ENCODE measurements around the gene RPH3AL. TPM values are rescaled to one million over a fixed set of nuclear protein-coding genes. Genes with fewer than 3 reads are reported as not detected.

RPH3AL gene
- total RNA-seq, 6 donors from 2014 or later = 33.6 to 93.2 (median 54.3) TPM

DNA sequence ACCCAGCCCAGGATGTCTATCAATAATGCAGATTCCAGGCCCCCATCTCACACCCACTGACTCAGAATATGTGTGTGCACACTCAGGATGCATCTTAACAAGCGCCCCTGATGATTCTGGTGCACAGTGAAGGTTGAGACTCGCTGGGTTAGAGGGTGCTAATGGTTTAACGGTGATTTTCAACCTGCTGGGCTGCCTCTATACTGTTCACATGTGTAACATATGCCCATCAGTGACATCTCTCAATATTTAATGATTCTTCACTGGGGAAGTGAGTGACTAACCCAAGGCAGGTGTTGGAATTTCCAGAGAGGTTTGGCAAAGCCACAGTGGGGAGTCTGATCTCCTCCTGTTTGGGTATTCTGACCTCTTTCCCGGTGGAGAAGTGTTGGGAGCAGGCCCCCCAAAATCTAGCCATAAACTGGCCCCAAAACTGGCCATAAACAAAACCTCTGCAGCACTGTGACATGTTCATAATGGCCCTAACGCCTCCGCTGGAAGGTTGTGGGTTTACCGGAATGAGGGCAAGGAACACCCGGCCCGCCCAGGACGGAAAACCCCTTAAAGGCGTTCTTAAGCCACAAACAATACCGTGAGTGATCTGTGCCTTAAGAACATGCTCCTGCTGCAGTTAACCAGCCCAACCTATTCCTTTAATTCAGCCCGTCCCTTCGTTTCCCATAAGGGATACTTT, 167.0 kb downstream of the RPH3AL start:
- Histone ChIP-seq H3K27ac (no peak overlapping the region), H3K9me3 (no peaks in the 10 kb centered on the region), H3K4me3 (no peak overlapping the region), H3K36me3 (no peaks in the 10 kb centered on the region), H3K4me1 (peaks cover 9 to 29% (median 15%) of the 10 kb centered on the region in 4 donors), H3K27me3 (peaks cover 0 to 12% (median 5%) of the 10 kb centered on the region in 4 donors)
- DNase-seq = no peak
- 68 to 71% methylated on average over 14 of the region's 14 CpGs for WGBS, 2 donors
- TF ChIP-seq POLR2AphosphoS5 (IDR thresholded peaks at IDR 0.05) = no peak
- TF ChIP-seq EP300 (IDR thresholded peaks at IDR 0.05) = no peak
- TF ChIP-seq, protein P1, sequence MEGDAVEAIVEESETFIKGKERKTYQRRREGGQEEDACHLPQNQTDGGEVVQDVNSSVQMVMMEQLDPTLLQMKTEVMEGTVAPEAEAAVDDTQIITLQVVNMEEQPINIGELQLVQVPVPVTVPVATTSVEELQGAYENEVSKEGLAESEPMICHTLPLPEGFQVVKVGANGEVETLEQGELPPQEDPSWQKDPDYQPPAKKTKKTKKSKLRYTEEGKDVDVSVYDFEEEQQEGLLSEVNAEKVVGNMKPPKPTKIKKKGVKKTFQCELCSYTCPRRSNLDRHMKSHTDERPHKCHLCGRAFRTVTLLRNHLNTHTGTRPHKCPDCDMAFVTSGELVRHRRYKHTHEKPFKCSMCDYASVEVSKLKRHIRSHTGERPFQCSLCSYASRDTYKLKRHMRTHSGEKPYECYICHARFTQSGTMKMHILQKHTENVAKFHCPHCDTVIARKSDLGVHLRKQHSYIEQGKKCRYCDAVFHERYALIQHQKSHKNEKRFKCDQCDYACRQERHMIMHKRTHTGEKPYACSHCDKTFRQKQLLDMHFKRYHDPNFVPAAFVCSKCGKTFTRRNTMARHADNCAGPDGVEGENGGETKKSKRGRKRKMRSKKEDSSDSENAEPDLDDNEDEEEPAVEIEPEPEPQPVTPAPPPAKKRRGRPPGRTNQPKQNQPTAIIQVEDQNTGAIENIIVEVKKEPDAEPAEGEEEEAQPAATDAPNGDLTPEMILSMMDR (IDR thresholded peaks at IDR 0.05) = no peak
- no peak for TF ChIP-seq POLR2A (IDR thresholded peaks at IDR 0.05)
- ATAC-seq (ENCODE audit: low FRiP score in 2 of 2) = no peak

DNA sequence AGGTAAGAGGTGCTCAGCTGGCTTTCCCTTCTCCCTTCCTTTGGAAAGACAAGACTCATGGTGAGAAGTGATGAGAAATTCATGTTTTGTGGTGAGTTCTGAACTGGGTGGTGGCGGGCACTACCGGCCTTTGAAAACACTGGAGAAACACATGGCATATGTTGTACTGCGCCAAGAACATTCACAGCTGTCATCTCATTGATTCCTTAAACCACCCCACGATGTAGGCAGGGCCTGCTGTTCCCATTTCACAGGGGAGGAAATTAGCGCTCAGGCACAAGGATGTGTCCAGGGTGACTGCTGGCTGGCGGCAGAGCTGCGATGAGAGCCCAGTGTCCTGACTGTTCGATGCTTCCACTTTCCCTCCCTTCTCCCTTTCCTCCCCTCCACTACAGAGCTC, 169.6 kb downstream of the RPH3AL start:
- no peak for ATAC-seq (ENCODE audit: low FRiP score in 2 of 2)

DNA sequence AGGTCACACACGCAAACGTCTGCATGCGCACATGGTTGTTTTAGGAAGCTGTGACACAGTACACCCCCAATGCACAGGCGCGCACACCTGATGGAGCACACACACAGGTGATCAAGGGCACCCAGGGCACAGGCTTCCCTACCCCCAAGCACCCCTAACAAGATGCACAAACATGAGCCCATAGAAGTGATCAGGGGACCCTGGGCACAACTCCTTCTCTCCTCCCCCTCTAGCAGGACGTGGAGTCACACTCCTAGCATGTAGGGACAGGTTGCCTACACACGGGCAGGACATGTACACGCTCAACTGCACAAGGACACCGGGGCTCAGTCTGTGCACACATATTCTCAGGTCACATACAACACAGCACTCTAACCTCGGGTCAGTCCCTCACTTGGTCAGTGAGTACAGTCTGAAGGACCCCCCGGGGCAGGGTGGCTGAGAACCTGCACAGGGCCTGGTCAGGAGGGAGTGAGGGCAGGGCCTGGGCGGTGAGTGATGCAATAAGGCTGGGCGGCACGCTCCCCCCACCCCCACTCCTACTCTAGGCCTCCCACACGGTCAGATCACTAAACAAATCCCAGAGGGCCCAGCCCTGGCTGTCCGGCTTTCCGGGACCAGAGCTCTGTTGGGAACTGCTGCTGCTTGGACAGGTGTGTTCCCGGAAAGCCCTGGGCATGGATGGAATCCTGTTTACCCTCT, 170.4 kb downstream of the RPH3AL start:
- Histone ChIP-seq H3K4me1 (peaks cover 20 to 42% (median 23%) of the 10 kb centered on the region in 4 donors), H3K9me3 (no peaks in the 10 kb centered on the region), H3K27ac (peak overlapping the region in 1 of 4 donors; percentile 44), H3K27me3 (peaks cover 2 to 20% (median 12%) of the 10 kb centered on the region in 4 donors), H3K4me3 (peak overlapping the region in 3 of 4 donors; percentile 42 to 50 (median 47)), H3K36me3 (no peaks in the 10 kb centered on the region)
- 66 to 72% methylated on average over 11 to 18 of the region's 18 CpGs for WGBS, 2 donors
- TF ChIP-seq, protein P1 (IDR thresholded peaks at IDR 0.05) = no peak
- peak in 1 of 4 donors; percentile 13 for TF ChIP-seq POLR2A (IDR thresholded peaks at IDR 0.05)
- DNase-seq (peak in 1 of 2 donors; percentile 76), ATAC-seq (ENCODE audit: low FRiP score in 2 of 2) (peak; percentile 23 to 69)

More for the DNA sequence above, 169.6 kb downstream of the RPH3AL start:
- Histone ChIP-seq H3K27me3 (peaks cover 2 to 20% (median 12%) of the 10 kb centered on the region in 4 donors), H3K4me3 (no peak overlapping the region), H3K4me1 (peaks cover 20 to 42% (median 23%) of the 10 kb centered on the region in 4 donors), H3K27ac (no peak overlapping the region), H3K36me3 (no peaks in the 10 kb centered on the region), H3K9me3 (no peaks in the 10 kb centered on the region)
- TF ChIP-seq EP300 (IDR thresholded peaks at IDR 0.05) (no peak), POLR2AphosphoS5 (IDR thresholded peaks at IDR 0.05) (no peak)
- WGBS, 2 donors = 79 to 82% methylated on average over 8 of the region's 8 CpGs
- no peak for DNase-seq

DNA sequence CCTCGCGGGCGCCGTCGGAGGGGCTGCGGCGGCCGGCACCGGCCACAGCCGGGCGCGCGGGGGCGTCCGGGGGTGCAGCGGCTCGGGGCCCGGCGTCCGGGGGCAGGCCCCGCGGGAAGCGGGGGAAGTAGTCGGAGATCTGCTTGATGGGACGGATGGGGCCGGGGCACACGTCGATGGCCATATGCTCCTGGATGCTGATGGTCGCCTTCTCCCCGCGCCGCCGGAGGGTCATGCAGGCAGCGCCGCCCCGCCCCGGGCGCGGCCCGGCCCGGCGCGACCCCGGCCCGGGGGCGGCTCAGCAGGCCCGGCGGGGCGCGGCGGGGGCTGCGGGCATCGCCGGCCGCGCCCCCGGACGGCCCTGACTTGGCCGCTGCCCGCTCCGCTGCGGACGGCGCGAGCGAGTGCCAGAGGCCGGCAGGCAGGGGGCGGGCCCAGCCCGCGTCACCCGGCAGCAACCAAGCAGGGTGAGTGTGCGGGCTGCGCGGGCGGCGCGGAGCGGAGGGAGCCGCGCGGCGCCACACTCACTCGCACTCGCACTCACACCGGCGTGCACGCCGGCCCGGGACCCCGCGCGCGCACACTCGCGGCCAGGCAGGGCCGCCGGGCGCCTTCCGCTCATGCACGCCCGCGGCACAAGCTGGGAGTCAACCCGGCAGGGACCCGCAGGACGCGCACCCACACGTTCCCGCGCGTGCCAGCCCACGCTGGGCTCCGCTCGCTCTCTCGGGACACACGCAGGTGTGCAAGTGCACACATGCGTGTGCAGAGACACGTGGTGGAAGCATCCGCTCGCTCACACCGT, 171.2 kb downstream of the RPH3AL start, which contains the start of gene DOC2B:
Gene DOC2B (minus strand): TSS at position 406 of the 805 bp plus-strand sequence. CDS start 171 bp downstream, at position 235.
- H3K27me3 ChIP-seq = peaks cover 2 to 20% (median 12%) of the 10 kb centered on the region in 4 donors
- H3K36me3 ChIP-seq = no peaks in the 10 kb centered on the region
- H3K4me3 ChIP-seq = peak within 1 kb of the TSS; percentile 10 to 56 (median 46)
- peaks cover 20 to 42% (median 23%) of the 10 kb centered on the region in 4 donors for H3K4me1 ChIP-seq
- peak; percentile 67 to 92 for DNase-seq
- H3K9me3 ChIP-seq = no peaks in the 10 kb centered on the region
- peak within 1 kb of the TSS in 3 of 4 donors; percentile 62 to 80 (median 70) for H3K27ac ChIP-seq
- TF ChIP-seq POLR2A (IDR thresholded peaks at IDR 0.05) = no peak
- TF ChIP-seq, protein P1 (IDR thresholded peaks at IDR 0.05) = peak in 2 of 6 experiments; percentile 12 to 44
- 1 to 9% methylated on average over 28 to 50 of the region's 120 CpGs for WGBS, 2 donors
- peak; percentile 63 to 85 for ATAC-seq (ENCODE audit: low FRiP score in 2 of 2)
